Progenitor cell of endocrine pancreas (in vitro differentiated cells): ENCODE data around the gene TRMT11. TPM values are rescaled to one million over a fixed set of nuclear protein-coding genes. Genes with fewer than 3 reads are reported as not detected.
"Not testable (repeated sequence)": the region's sequence is repeated elsewhere in the genome, so short reads cannot be mapped to it uniquely, and the experiment has no call there.

Experiments
- DNase-seq: peaks from one replicate; pipeline ENCODE4 v3.0.0; 2021; ENCODE audit warnings: low spot score; ENCODE audit not compliant: unreplicated experiment
- H3K27ac Mint-ChIP-seq: 2 replicates; pipeline ENCODE4 v1.8.0; 2021; ENCODE audit warnings: mild to moderate bottlenecking, moderate library complexity, mixed read lengths
- H3K27me3 Mint-ChIP-seq: 2 replicates; pipeline ENCODE4 v1.8.0; 2021; ENCODE audit warnings: mixed read lengths
- H3K36me3 Mint-ChIP-seq: 2 replicates; pipeline ENCODE4 v1.8.0; 2022; ENCODE audit warnings: mixed read lengths; ENCODE audit not compliant: insufficient read depth
- H3K4me1 Mint-ChIP-seq: 2 replicates; pipeline ENCODE4 v1.8.0; 2021; ENCODE audit warnings: low read depth, mixed read lengths
- H3K4me3 Mint-ChIP-seq: 2 replicates; pipeline ENCODE4 v1.8.0; 2021; ENCODE audit warnings: low read depth, mild to moderate bottlenecking, moderate library complexity, mixed read lengths
- H3K9me3 Mint-ChIP-seq: 2 replicates; pipeline ENCODE4 v1.8.0; 2021; ENCODE audit warnings: low read depth, mixed read lengths
- total RNA-seq: library from RNA; stranded (reverse); gene quantifications from 2 replicates; pipeline ENCODE4 v1.2.1, GENCODE V29; 2021
- TF ChIP-seq, protein P1 (sequence below): fragments of 200-600 bp; sonication (generic); IDR thresholded peaks from one replicate; pipeline ENCODE4 v1.5.0; 2021; ENCODE audit warnings: antibody characterized with exemption, mild to moderate bottlenecking; ENCODE audit not compliant: unreplicated experiment

Gene TRMT11
- total RNA-seq, 1 donor from 2014 or later = 25.1 TPM

DNA sequence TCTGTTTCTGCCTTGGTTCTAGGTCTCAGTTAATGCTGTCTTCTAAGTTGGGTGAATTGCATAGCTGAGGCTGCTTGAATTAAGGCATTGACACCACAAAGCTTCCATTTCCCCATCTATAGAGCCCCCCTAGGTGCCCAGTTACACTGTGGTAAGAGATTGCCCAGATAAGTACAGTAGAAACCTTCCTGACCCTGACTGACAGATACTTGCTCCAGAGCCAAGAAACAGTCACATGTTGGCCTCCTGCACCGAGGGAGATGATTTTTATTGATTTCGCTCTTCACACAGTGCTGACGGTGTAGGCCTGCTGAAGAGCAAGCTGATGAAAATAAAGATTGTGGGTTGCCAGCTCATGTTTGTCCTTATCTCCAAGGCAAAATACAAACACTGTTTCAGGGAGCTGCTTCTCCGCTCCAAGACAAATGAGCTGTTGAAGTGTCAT lies 67.9 kb downstream of the TRMT11 start:
- no peak for DNase-seq
- H3K4me3 Mint-ChIP-seq = no peak overlapping the region
- no peaks in the 10 kb centered on the region for H3K9me3 Mint-ChIP-seq
- TF ChIP-seq, protein P1, sequence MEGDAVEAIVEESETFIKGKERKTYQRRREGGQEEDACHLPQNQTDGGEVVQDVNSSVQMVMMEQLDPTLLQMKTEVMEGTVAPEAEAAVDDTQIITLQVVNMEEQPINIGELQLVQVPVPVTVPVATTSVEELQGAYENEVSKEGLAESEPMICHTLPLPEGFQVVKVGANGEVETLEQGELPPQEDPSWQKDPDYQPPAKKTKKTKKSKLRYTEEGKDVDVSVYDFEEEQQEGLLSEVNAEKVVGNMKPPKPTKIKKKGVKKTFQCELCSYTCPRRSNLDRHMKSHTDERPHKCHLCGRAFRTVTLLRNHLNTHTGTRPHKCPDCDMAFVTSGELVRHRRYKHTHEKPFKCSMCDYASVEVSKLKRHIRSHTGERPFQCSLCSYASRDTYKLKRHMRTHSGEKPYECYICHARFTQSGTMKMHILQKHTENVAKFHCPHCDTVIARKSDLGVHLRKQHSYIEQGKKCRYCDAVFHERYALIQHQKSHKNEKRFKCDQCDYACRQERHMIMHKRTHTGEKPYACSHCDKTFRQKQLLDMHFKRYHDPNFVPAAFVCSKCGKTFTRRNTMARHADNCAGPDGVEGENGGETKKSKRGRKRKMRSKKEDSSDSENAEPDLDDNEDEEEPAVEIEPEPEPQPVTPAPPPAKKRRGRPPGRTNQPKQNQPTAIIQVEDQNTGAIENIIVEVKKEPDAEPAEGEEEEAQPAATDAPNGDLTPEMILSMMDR = no peak
- H3K4me1 Mint-ChIP-seq = peaks cover 11% of the 10 kb centered on the region
- H3K27ac Mint-ChIP-seq = no peak overlapping the region
- H3K27me3 Mint-ChIP-seq = no peaks in the 10 kb centered on the region
- H3K36me3 Mint-ChIP-seq = peaks cover 12% of the 10 kb centered on the region

DNA sequence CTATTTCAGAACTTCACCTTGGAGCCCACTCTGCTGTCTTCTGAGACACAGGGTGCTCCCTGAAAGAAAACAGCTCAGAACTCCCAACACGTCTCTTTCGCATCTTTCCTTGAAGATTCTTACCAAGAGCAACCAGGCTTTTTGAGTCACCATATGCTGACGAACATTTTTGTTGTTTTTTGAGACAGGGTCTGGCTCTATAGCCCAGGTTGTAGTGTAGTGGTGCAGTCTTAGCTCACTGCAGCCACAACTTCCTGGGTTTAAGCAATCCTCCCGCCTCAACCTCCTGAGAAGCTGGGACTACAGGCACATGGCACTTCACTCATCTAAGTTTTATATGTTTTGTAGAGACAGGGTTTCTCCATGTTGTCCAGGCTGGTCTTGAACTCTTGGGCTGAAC lies 68.5 kb downstream of the TRMT11 start:
- H3K4me1 Mint-ChIP-seq = peaks cover 11% of the 10 kb centered on the region
- H3K9me3 Mint-ChIP-seq = no peaks in the 10 kb centered on the region
- no peak overlapping the region for H3K4me3 Mint-ChIP-seq
- H3K27ac Mint-ChIP-seq = no peak overlapping the region
- peaks cover 12% of the 10 kb centered on the region for H3K36me3 Mint-ChIP-seq
- TF ChIP-seq, protein P1 = no peak
- no peaks in the 10 kb centered on the region for H3K27me3 Mint-ChIP-seq
- no peak for DNase-seq

DNA sequence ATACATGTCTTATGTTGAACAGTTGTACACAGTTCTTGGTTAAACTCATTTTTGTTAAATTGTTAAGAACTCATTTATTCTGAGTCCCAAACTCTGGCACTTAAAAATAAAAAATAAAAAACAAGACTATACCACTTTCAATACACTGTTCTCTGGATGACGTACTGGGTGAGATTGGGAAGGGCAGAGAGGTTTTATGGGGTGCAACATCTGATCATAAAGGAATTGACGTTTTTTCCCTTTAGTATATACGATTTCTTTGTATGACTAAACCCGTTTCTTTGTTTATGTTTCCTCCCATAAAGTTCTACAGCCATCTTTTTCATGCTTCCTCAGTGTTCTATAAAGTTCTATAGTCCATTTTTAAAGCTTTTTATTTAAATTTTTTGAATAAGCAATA lies 69.1 kb downstream of the TRMT11 start:
- H3K36me3 Mint-ChIP-seq = peaks cover 17% of the 10 kb centered on the region
- H3K4me3 Mint-ChIP-seq = no peak overlapping the region
- no peaks in the 10 kb centered on the region for H3K9me3 Mint-ChIP-seq
- H3K27me3 Mint-ChIP-seq = no peaks in the 10 kb centered on the region
- TF ChIP-seq, protein P1 = no peak
- DNase-seq = no peak
- peaks cover 11% of the 10 kb centered on the region for H3K4me1 Mint-ChIP-seq
- H3K27ac Mint-ChIP-seq = no peak overlapping the region

DNA sequence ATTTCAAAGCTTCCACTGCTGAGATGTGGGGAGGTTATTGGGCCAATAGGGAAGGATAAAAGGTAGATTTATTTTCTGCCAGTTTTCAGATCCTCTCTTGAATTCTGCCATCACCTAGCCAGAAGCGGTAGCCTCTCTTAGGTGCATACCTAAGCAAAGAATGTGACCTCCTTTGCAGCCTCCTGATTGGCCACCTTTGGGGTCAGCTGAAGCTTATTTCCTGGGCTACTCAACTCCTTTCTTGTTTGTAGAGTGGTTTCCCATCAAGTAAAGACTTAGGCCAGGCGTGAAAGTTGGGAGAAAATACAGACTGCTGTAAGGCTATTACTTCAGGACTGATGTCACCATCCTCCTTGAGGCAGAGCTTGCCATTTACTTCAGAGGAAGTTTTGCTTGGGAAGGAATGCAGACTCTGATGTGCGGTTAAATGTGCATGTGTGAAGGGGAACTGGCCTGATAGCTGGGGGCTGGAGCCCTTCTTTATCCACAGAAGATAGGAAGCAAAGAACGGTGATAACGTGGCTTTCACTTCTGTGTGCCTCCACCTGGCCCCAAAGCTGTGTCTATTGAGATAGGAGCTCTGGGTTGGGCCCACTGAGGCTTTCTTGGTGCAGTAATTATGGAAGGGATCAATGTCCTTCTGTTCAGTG lies 70.1 kb downstream of the TRMT11 start:
- TF ChIP-seq, protein P1 = no peak
- peaks cover 20% of the 10 kb centered on the region for H3K36me3 Mint-ChIP-seq
- no peaks in the 10 kb centered on the region for H3K9me3 Mint-ChIP-seq
- no peak overlapping the region for H3K27ac Mint-ChIP-seq
- H3K4me3 Mint-ChIP-seq = no peak overlapping the region
- no peak for DNase-seq
- peaks cover 11% of the 10 kb centered on the region for H3K4me1 Mint-ChIP-seq
- H3K27me3 Mint-ChIP-seq = no peaks in the 10 kb centered on the region

DNA sequence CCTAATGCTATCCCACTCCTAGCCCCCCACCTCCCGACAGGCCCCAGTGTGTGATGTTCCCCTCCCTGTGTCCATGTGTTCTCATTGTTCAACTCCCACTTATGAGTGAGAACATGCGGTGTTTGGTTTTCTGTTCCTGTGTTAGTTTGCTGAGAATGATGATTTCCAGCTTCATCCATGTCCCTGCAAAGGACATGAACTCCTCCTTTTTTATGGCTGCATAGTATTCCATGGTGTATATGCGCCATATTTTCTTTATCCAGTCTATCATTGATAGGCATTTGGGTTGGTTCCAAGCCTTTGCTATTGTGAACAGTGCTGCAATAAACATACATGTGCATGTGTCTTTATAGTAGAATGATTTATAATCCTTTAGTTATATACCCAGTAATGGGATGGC lies 71.7 kb downstream of the TRMT11 start:
- H3K27me3 Mint-ChIP-seq, H3K9me3 Mint-ChIP-seq: not testable (repeated sequence)
- H3K36me3 Mint-ChIP-seq = peaks cover 16% of the 10 kb centered on the region

DNA sequence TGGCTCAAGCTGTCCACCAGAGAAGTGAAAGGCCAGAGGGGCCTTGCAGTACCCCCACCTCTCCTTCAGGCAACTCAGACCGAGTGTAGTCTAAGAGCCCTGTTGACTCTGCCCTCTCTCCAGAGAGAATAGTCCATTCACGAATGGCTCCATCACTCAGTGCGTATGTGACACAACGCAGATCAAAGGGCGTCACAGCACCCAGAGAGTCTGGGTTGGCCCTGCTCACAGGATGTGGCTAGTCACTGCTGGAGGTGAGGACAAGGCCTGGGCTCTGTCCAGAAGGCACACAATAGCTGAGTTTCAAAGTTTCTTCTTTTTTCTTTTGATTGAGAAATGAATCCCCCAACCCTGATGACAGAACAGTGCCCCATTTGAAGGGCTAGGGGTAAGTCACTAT lies 74.1 kb downstream of the TRMT11 start:
- no peak overlapping the region for H3K4me3 Mint-ChIP-seq
- no peaks in the 10 kb centered on the region for H3K27me3 Mint-ChIP-seq
- TF ChIP-seq, protein P1 = no peak
- H3K4me1 Mint-ChIP-seq = peaks cover 25% of the 10 kb centered on the region
- no peaks in the 10 kb centered on the region for H3K9me3 Mint-ChIP-seq
- no peak for DNase-seq
- no peak overlapping the region for H3K27ac Mint-ChIP-seq
- peaks cover 16% of the 10 kb centered on the region for H3K36me3 Mint-ChIP-seq

More for the DNA sequence above, 71.7 kb downstream of the TRMT11 start:
- not testable (repeated sequence) for H3K4me3 Mint-ChIP-seq, DNase-seq, H3K27ac Mint-ChIP-seq
- H3K4me1 Mint-ChIP-seq = peaks cover 11% of the 10 kb centered on the region
